ENCODE results near the gene CYLD. TPM values are rescaled to one million over a fixed set of nuclear protein-coding genes. Genes with fewer than 3 reads are reported as not detected.

CYLD gene
- total RNA-seq, 1 experiment from 2014 or later = 11.9 TPM

DNA sequence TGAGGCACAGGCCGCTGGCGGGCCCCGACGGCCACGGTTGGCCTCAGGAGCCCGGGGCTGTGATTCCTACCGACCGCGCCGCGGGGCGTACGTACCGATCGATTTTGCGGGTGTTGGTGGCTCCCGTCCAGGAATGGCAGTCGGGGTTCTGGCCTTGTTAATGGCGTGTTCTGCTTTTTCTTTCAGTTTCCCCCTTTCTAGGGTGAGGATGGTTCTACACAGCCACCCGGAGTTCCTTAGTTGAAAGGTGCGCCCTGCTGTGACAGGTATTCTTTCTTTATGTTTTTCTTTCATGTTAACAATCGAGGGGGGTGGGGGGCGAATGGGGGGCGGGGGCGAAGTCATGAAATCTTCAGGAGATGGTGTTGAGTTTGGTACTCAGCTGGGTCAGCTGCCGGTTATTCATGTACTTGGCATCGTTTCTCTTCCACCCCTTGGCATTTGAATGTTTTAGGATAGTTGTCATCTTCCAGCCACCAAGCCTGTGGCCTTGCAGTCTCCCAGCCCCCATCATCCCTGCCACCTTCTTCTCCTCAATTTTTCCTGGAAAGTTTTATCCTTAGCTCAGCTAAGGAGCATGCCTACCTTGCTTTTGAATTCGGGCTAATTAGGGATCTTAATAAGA, 802 bp downstream of the CYLD start (continued):
- TF ChIP-seq CEBPB (IDR thresholded peaks at IDR 0.05; ENCODE audit: low read depth) = no peak
- TF ChIP-seq, protein P1, sequence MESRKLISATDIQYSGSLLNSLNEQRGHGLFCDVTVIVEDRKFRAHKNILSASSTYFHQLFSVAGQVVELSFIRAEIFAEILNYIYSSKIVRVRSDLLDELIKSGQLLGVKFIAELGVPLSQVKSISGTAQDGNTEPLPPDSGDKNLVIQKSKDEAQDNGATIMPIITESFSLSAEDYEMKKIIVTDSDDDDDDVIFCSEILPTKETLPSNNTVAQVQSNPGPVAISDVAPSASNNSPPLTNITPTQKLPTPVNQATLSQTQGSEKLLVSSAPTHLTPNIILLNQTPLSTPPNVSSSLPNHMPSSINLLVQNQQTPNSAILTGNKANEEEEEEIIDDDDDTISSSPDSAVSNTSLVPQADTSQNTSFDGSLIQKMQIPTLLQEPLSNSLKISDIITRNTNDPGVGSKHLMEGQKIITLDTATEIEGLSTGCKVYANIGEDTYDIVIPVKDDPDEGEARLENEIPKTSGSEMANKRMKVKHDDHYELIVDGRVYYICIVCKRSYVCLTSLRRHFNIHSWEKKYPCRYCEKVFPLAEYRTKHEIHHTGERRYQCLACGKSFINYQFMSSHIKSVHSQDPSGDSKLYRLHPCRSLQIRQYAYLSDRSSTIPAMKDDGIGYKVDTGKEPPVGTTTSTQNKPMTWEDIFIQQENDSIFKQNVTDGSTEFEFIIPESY (IDR thresholded peaks at IDR 0.05; ENCODE audit: extremely low read depth, insufficient replicate concordance, low read length) = no peak
- no peak for TF ChIP-seq ZFX (IDR thresholded peaks at IDR 0.05)
- no peak for TF ChIP-seq ZNF274 (IDR thresholded peaks at IDR 0.05; ENCODE audit: low read depth, low read length)
- TF ChIP-seq POLR2A (IDR thresholded peaks at IDR 0.05; ENCODE audit: borderline replicate concordance, extremely low read depth, insufficient read depth, insufficient read length) = no peak
- TF ChIP-seq FOSL1 (IDR thresholded peaks at IDR 0.05; ENCODE audit: low read depth) = no peak

DNA sequence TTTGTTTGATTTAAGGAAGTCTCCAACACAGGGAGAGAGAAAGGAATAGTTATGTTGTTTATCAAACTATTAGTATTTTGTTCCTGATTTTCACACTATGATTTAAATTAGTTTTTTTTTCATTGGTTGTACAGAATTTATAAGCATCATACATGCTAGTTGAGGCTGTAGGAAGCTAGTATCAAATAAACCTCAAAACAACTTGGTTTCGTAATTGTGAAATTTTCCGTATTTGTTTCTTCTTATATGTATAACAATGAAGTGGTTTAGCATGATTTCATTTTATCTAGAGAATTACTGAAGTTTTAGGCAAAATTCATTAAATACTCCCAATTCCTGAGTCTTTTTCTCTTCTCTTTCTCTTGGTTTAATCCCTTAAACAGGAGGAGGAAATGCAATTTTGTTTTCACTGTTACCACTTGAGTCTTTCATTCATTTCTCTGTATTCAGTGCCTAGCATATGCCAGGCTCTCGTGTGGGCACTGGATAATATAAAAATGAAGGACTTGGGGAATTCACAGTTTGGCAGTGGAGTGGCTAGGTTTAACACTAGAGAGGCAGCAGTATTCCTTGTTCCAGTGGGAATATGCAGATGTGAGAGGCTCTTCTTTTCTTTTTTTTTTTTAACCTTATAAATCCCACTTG, 1.8 kb downstream of the CYLD start:
- H3K79me2 ChIP-seq (ENCODE audit: insufficient read depth, low read length) = no peaks in the 10 kb centered on the region
- no peaks in the 10 kb centered on the region for H3K9me2 ChIP-seq (ENCODE audit: insufficient read depth)
- H4K20me1 ChIP-seq (ENCODE audit: insufficient read depth) = no peaks in the 10 kb centered on the region
- DNase-seq (ENCODE audit: low read depth, low spot score) (no peak), ATAC-seq (no peak)
- no peaks in the 10 kb centered on the region for H3K27me3 ChIP-seq (ENCODE audit: insufficient read depth, low read length)
- no peaks in the 10 kb centered on the region for H3K9me3 ChIP-seq (ENCODE audit: control insufficient read depth in 1 of 2, insufficient read depth in 1 of 2, low read depth in 1 of 2, low read length in 2 of 2)
- H3K36me3 ChIP-seq (ENCODE audit: control insufficient read depth in 1 of 2, insufficient read depth in 2 of 2, low read length in 2 of 2) = no peaks in the 10 kb centered on the region
- ChIA-PET RAD21 (ENCODE audit: low non-redundant PET in 1 of 2, low total read pairs in 2 of 2, uncharacterized antibody in 2 of 2, unreplicated experiment in 2 of 2) (no interaction called here), CTCF (interaction anchor here (1.5 kb wide), 1 partner anchor 63 kb away, joined by 9 read pairs; no protein-coding TSS in a partner anchor), POLR2A (no interaction called here)
- H3K9ac ChIP-seq (ENCODE audit: low read length) = no peak overlapping the region
- TF ChIP-seq YY1 (IDR thresholded peaks at IDR 0.05; ENCODE audit: extremely low read depth, insufficient replicate concordance, low read depth, low read length) = no peak
- no peak for TF ChIP-seq EZH2phosphoT487 (IDR thresholded peaks at IDR 0.05; ENCODE audit: borderline replicate concordance)
- TF ChIP-seq SP1 (IDR thresholded peaks at IDR 0.05; ENCODE audit: low read depth) = no peak
- TF ChIP-seq FOSL1 (IDR thresholded peaks at IDR 0.05; ENCODE audit: low read depth) = no peak
- TF ChIP-seq CEBPB (IDR thresholded peaks at IDR 0.05; ENCODE audit: low read depth) = no peak
- TF ChIP-seq ZFX (IDR thresholded peaks at IDR 0.05) = no peak
- TF ChIP-seq POLR2AphosphoS5 (IDR thresholded peaks at IDR 0.05; ENCODE audit: low read depth, low read length) = no peak
- TF ChIP-seq EGR1 (IDR thresholded peaks at IDR 0.05; ENCODE audit: low read depth) = no peak
- no peak for TF ChIP-seq ELF1 (IDR thresholded peaks at IDR 0.05; ENCODE audit: borderline replicate concordance, low read depth)
- TF ChIP-seq EZH2 (IDR thresholded peaks at IDR 0.05) = no peak
- TF ChIP-seq TCF7L2 (IDR thresholded peaks at IDR 0.05; ENCODE audit: borderline replicate concordance, extremely low read depth, insufficient read depth, insufficient read length) = no peak
- TF ChIP-seq, protein P1 (IDR thresholded peaks at IDR 0.05; ENCODE audit: extremely low read depth, insufficient replicate concordance, low read length) = no peak
- TF ChIP-seq SRF (IDR thresholded peaks at IDR 0.05; ENCODE audit: low read depth) = no peak
- TF ChIP-seq RAD21 (IDR thresholded peaks at IDR 0.05; ENCODE audit: low read depth) = no peak
- TF ChIP-seq POLR2A (IDR thresholded peaks at IDR 0.05; ENCODE audit: borderline replicate concordance, extremely low read depth, insufficient read depth, insufficient read length) = no peak
- TF ChIP-seq, protein P2, sequence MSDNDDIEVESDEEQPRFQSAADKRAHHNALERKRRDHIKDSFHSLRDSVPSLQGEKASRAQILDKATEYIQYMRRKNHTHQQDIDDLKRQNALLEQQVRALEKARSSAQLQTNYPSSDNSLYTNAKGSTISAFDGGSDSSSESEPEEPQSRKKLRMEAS (IDR thresholded peaks at IDR 0.05) = no peak
- TF ChIP-seq, protein P3, sequence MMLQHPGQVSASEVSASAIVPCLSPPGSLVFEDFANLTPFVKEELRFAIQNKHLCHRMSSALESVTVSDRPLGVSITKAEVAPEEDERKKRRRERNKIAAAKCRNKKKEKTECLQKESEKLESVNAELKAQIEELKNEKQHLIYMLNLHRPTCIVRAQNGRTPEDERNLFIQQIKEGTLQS (IDR thresholded peaks at IDR 0.05) = no peak
- TF ChIP-seq JUND (IDR thresholded peaks at IDR 0.05) = no peak
- no peak for TF ChIP-seq SIN3A (IDR thresholded peaks at IDR 0.05; ENCODE audit: low read depth)
- TF ChIP-seq ZNF274 (IDR thresholded peaks at IDR 0.05; ENCODE audit: low read depth, low read length) = no peak
- H3K4me3 ChIP-seq (replicated peaks in 1 of 2; ENCODE audit: low read depth in 1 of 2, low read length in 2 of 2) = no peak overlapping the region
- no peak overlapping the region for H2AFZ ChIP-seq (ENCODE audit: low read depth, low read length, poor library complexity, severe bottlenecking)
- H3K4me1 ChIP-seq (ENCODE audit: control insufficient read depth in 1 of 2, insufficient read depth in 2 of 2, low read length in 2 of 2) = peaks cover 2 to 15% of the 10 kb centered on the region in 2 experiments; a peak in 2 of 4 replicates
- no peak overlapping the region for H3K27ac ChIP-seq (ENCODE audit: low read depth, low read length)
- intact Hi-C loops (cut with micrococcal nuclease) = no loop called here
- BruUV-seq (replicated peaks) = no TSS peak
- H3K4me2 ChIP-seq (ENCODE audit: low read length) = no peak overlapping the region
